Inflammatory macrophage treated with lipopolysaccharide for 1 hour (primary cell): ENCODE measurements around the gene TIE1.

Experiments
- DNase-seq, 2 donors: peaks; one replicate each; pipeline ENCODE4 v3.0.0-alpha.2; 2020 to 2022

The TIE1 gene

DNA sequence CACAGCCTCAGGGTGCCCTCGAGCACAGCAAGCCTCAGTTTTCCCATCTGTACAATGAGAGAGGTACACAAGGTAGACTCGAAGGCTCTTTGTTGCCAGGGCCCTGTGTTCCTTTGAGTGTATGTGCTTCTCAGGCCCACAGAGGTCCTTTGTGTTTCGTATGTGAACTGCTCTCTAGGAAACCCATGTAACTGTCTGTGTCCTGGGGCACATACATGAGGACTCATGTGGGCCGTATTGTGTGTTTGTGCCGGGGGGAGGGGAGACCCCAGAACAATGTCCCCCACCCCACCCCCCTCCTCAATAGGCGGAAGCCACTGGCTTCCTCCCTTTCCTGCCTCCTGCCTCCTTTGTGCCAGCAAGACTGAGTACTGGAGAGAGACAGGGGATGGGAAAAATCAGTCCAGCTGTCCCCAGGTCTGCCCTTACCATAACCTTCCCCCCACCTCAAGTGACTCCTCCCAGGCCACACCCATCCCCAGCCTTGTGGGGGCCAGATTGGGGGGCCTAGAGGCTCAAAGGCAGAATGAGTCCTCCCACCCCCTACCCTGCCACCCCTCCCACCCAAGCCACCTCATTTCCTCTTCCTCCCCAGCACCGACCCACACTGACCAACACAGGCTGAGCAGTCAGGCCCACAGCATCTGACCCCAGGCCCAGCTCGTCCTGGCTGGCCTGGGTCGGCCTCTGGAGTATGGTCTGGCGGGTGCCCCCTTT lies at the start of gene TIE1:
Gene TIE1 (plus strand): TSS at position 605 of the 717 bp plus-strand sequence. CDS start 90 bp downstream, at position 695.
- DNase-seq: no peak

DNA sequence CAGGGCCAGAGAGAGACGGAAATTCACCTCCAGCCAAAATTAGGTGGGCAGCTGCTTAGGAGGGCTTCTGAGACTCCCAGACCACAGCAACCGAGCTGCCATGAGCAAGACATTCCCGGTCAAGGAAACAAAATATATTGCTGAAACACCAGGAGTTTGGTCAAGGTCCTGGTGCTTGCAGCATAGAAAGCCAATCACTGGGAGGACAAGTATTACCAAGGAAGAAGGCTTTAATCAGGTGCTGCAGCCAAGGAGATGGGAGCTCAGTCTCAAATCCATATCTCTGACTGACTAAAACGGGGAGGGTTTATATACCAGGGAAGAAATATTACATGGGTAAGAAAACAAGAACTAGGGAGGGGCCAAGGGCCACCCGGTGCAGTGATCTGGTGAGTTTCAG lies 49.8 kb upstream of the TIE1 start:
- DNase-seq: no peak

DNA sequence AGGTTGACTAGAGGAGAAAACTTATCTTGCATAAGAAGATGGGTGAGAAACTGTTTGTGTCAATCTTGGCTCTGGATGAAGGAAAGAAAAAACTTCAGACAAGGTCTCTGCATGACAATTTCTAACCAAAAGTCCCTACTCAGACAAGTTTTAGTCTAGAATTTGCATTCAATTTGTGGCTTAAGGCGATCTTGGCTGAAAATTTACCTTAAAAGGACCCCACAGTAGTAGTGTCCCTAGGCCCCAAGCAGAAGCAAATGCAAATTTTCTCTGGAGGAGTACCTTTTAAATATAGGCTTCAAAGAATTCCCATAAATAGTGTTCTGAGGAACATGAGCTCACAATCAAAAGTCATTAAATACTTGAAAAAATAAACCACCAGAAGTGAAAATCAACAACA lies 48.6 kb upstream of the TIE1 start:
- no peak for DNase-seq

GRCh38 chr1:43253173-43253572 lies 47.6 kb upstream of the TIE1 start:
- no peak for DNase-seq

DNA sequence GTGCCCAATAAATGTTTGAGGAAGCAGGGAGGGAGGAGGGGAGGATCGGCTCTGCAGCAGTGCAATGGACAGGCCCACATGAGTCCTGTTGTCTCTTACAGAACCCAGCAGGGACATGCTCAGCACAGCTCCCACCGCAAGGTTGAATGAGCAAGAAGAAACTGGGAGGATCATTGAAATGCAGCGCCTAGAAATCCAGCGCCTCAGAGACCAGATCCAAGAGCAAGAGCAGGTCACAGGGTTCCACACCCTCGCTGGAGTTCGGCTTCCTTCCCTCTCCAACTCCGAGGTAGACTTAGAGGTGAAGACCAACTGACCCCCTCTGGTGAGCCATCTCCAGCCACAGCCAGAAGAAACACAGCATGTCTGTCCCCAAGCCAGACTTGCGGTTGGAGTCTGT lies 46.9 kb upstream of the TIE1 start:
- no peak for DNase-seq

DNA sequence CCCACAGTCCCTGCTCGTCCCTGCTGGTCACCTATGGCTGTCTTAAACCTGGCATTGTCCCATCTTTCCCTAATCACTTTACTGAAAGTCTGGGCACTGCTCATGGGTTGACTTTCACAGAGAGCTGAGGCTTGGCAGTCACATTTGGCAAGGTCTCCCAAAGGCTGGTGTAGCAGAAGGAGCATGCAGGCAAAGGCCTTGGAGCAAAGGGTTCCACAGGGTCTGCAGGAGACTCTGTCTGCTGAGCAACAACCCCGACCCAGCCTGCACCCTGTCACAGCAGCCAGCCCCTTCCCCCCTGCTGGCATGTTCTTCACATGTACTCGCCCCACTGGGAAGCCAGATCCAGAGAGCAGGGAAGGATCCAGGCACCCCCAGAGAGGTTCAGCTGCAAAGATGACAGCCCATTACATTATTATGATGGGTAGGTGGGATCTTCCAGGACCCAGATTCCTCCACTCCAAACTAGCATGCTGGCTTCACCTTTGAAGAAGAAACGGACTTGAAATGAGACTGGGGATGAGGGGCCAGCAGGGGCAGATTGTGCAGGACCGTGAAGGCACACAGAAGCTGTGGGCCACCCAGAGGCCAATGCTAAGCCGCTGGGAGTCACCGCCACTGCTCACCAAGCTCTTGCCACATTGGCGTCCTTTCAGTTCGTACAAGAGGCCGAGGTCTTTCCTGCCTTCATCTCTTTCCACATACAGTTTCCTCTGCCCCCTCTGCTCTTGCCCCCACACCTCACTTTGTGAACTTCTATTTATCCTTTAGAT lies 45.2 kb upstream of the TIE1 start:
- no peak for DNase-seq

DNA sequence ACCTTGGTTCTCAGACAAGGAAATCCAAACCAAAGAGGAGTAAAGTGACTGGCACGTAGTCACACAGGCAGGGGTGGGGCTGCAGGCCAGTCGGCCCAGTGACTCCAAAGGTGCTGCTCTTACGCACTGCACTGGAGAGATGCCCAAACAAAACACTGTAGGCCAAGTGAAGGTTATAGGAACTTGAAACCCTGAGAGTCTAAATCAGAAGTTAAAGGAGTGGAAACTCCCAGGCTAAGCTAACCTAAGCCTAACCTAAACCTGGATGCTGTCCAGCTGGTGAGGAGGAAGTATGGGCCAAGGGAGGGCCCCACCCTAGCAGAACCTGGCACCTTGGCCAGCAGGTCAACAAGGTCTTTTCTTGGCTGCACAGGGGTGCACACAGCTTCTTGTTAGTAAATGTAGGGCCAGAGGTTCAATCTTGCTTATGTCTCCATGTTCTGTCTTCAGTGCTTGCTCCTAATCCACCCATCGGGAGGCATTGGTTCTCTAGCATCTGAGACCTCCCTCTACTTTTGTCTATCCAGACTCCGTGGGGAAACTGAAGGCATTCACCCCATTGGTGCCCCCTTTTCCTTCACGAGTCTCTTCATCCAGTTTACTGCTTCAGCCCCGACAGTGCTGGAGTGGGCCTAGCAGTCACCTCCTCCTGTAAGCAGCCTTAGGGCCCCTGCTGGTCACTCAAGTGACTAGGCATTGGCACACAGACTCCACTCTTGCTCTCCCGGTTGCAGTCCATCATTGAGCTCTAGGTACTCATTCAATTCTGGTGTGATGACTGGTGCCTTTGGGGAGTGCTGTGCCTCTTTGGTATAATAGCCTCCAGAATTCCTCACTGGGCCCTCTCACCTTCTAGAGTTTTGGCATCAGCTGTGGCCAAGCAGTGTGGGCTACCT lies 43.9 kb upstream of the TIE1 start:
- DNase-seq: no peak

- DNase-seq: no peak
Observed at GRCh38 chr1:43258370-43258769, 42.4 kb upstream of the TIE1 start.

DNA sequence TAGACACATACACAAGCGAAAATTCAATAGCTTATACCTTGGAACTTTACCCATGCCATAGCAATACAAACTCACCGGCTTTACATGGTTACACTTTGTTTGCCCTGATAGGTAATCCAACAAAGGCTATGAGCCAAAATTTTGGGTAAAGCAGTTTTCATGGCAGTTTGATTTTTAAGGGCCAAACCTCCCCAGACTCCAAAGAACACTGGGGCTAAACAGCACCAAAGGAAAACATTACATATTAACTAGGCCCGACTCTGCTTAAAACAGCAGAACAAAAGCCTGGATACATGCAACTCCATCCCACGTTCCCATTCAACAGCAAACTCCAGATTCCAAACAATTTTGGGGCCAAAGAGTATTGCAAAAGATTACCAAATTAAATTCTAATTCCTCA lies 35.4 kb upstream of the TIE1 start:
- DNase-seq: no peak

- no peak for DNase-seq
Observed at GRCh38 chr1:43266881-43267280, 33.9 kb upstream of the TIE1 start.

DNA sequence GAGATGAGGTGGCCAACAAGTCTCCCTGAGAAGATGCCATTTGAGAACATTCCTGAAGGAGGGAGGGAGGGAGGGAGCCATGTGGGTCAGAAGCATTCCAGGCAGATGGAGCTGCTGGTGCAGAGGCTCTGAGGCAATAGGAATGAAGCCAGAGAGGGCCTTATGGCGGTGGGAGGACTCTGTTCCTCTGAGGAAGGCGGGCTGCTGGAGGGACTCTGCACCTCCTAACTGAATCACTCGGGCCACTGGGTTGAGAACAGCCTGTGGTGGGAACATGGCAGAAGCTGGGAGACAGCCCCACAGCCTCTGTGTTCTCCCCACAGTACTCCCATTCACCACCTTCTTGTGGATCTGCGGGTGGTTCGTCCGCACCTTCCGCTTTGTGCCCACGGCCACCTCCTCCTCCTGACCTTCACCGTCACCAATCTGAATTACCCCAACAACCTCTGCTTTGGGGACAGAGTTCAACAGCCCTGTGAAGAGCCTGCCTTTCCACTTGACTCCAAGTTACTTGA lies 33.4 kb upstream of the TIE1 start:
- DNase-seq: no peak

DNA sequence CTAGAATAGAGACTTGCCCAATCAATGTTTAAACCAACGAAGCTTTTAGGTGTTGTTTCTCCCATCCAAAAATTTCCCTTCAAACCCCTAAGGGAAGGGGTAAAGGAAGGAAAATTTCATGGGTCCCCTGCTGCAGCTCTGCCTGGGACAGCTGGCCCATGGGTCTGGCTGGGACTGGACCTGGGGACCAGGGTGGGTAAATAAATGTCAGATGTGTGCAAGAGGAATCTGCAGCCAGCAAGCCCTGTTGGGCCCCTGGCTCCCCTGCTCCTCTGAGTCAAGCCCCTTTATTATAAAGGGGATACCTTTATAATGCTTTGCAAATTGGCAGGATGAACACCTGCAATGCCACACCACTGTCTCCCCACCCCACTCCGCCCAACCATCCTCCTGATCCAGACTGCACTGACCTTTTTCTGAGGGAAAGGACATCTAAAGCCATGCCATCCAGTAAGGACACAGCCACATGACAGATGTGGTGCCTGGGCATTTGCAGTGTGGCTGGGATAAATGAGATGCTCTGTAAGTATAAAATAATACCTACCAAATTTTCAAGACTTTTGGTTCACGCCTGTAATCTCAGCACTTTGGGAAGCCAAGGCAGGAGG lies 32.9 kb upstream of the TIE1 start:
- DNase-seq: no peak

DNA sequence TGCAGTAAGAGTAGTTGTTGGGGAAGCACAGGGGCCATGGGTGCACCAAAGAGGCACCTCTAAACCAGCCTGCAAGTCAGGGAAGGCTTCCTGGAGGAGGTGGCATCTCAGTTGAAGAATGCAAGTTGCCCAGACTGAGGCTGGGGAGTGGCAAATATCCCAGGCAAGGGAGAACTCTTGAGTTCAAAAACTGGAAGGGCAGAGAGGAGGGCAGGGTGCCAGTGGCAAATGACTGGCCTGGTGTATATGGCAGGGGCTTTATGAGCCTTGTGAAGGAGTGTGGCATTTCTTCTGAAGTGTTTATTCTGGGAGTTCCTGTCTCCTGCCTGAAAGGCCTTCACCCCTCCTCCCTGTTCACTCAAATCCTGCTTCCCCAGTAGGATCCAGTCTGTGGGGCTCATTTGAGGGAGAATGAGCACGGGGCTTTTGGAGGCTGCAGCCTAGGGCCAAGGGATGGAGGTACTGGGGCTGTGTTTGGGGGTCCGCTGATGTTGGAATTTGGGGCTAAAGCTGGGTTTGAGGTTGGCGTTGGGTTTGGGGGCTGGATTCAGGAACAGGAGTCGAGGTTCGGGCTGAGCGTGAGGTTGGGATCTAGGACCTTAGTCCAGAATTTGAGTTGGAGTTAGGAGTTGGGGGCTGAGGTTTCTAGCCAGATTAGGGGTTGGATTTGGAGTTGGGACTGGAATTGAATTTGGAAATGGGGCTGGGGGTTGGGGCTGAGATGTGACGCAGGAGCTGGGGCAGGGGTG lies 31.0 kb upstream of the TIE1 start, which contains the start of gene TMEM125:
Gene TMEM125 (plus strand): TSS at position 357 of the 749 bp plus-strand sequence. CDS start 2,740 bp downstream, outside the sequence.
- DNase-seq: no peak

- DNase-seq: no peak
Observed at GRCh38 chr1:43270421-43271095, 30.2 kb upstream of the TIE1 start.

GRCh38 chr1:43271186-43272118 lies 29.3 kb upstream of the TIE1 start:
- no peak for DNase-seq

DNA sequence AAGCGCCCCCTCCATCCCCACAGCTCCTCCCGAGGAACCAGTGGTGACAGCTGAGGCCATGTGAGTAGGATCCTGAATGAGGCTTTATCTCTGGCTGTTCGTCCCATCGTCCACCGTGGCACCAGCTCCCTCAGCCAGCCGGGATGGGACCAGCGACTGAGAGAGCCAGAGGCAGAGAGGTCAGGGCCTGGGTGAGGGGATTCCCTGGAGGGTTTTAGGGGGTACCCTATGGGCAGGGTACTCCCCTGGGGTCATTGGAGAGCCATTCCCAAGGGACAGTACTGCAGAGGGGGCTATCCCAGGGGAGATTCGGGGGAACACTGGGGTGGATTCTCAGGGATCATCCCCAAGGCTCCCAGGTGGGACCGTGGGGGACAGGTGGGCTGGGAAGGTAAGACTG lies 28.6 kb upstream of the TIE1 start:
- DNase-seq: no peak

GRCh38 chr1:43272576-43273571 lies 27.9 kb upstream of the TIE1 start:
- DNase-seq: no peak

GRCh38 chr1:43273708-43274107 lies 27.1 kb upstream of the TIE1 start:
- no peak for DNase-seq
